Measurements from ENCODE around the gene BCL11B. TPM values are rescaled to one million over a fixed set of nuclear protein-coding genes. Genes with fewer than 3 reads are reported as not detected.

The BCL11B gene
- total RNA-seq, 1 experiment from 2014 or later, result 0.05 TPM

GRCh38 chr14:99237288-99237687 lies 34.7 kb downstream of the BCL11B start:
- Histone ChIP-seq H3K4me3 (ENCODE audit: low read depth, low read length) (no peak overlapping the region), H3K27me3 (replicated peaks; ENCODE audit: control insufficient read depth, insufficient read depth, low read length) (no peaks in the 10 kb centered on the region), H3K9me3 (no peaks in the 10 kb centered on the region), H3K36me3 (ENCODE audit: control insufficient read depth, insufficient read depth, low read length) (no peaks in the 10 kb centered on the region), H3K4me1 (no peaks in the 10 kb centered on the region)
- Mint-ChIP-seq H3K4me1 (ENCODE audit: low read depth, unreplicated experiment) (no peaks in the 10 kb centered on the region), H3K4me3 (ENCODE audit: unreplicated experiment) (no peak overlapping the region), H3K9me3 (ENCODE audit: unreplicated experiment) (no peaks in the 10 kb centered on the region), H3K36me3 (ENCODE audit: insufficient read depth, unreplicated experiment) (no peaks in the 10 kb centered on the region), H3K27ac (ENCODE audit: unreplicated experiment) (no peak overlapping the region), H3K27me3 (ENCODE audit: insufficient read depth, unreplicated experiment) (peaks cover 16% of the 10 kb centered on the region)
- DNase-seq, result no peak
- no peak for TF ChIP-seq CTCF (IDR thresholded peaks at IDR 0.05; ENCODE audit: insufficient read depth in 1 of 2, low read depth in 1 of 2, low read length in 1 of 2, severe bottlenecking in 1 of 2, unreplicated experiment in 1 of 2)
- intact Hi-C loops (cut with micrococcal nuclease; ENCODE audit: unreplicated experiment), result no loop called here
- ChIA-PET CTCF (interaction anchor here (0.8 kb wide), 1 partner anchor 10 kb away, joined by 3 read pairs; no protein-coding TSS in a partner anchor), POLR2A (no interaction called here)
- BruUV-seq (replicated peaks), result no TSS peak

- H3K36me3 Mint-ChIP-seq (ENCODE audit: insufficient read depth, unreplicated experiment), result no peaks in the 10 kb centered on the region
- ChIA-PET CTCF (interaction anchor here (0.8 kb wide), 1 partner anchor 11 kb away, joined by 3 read pairs; no protein-coding TSS in a partner anchor), POLR2A (no interaction called here)
- H3K9me3 Mint-ChIP-seq (ENCODE audit: unreplicated experiment), result no peaks in the 10 kb centered on the region
- no peaks in the 10 kb centered on the region for H3K36me3 ChIP-seq (ENCODE audit: control insufficient read depth, insufficient read depth, low read length)
- no peaks in the 10 kb centered on the region for H3K4me1 Mint-ChIP-seq (ENCODE audit: low read depth, unreplicated experiment)
- no peak overlapping the region for H3K27ac Mint-ChIP-seq (ENCODE audit: unreplicated experiment)
- H3K9me3 ChIP-seq, result no peaks in the 10 kb centered on the region
- intact Hi-C loops (cut with micrococcal nuclease; ENCODE audit: unreplicated experiment), result no loop called here
- no TSS peak for BruUV-seq (replicated peaks)
- H3K4me3 ChIP-seq (ENCODE audit: low read depth, low read length), result no peak overlapping the region
- peaks cover 11% of the 10 kb centered on the region for H3K27me3 Mint-ChIP-seq (ENCODE audit: insufficient read depth, unreplicated experiment)
- no peak for TF ChIP-seq CTCF (IDR thresholded peaks at IDR 0.05; ENCODE audit: insufficient read depth in 1 of 2, low read depth in 1 of 2, low read length in 1 of 2, severe bottlenecking in 1 of 2, unreplicated experiment in 1 of 2)
- DNase-seq, result no peak
- no peak overlapping the region for H3K4me3 Mint-ChIP-seq (ENCODE audit: unreplicated experiment)
- no peaks in the 10 kb centered on the region for H3K4me1 ChIP-seq
- H3K27me3 ChIP-seq (replicated peaks; ENCODE audit: control insufficient read depth, insufficient read depth, low read length), result no peaks in the 10 kb centered on the region
Measured at GRCh38 chr14:99236386-99237138, 35.4 kb downstream of the BCL11B start.

DNA sequence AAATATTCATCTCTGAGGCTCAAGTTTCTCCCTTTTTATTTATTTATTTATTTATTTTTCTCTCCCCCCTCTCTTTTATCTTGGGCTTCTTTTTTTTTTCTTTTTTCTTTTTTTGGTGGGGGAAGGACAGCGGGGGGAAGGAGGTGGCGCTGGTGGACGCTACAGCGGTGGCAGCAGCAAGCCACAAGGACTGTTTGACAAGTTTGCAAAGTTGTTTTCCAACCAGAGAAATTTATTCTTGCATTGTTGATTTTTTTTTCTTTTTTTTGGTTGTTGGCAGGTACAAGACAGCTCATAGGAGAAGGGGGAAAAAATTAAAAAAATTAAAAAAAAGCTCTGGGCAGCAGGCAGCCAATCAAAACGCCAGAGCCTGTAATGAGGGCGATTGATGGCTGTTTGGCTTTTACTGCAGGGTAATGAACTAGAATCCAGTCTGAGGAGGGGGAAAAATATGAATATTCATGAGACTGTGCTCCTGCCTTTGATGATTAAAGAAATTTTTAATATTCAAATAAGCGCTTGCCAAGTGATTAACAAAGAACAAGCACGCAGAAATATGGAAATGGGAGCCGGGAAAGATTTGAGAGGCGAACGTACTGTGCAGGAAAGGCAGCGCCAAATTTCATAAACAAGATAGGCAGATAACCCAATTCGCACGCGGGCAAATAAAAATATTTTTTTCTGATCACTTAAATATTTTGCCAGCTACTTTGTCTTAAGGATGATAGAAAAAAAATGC lies 36.2 kb downstream of the BCL11B start:
- intact Hi-C loops (cut with micrococcal nuclease; ENCODE audit: unreplicated experiment), result no loop called here
- Histone ChIP-seq H3K27me3 (replicated peaks; ENCODE audit: control insufficient read depth, insufficient read depth, low read length) (no peaks in the 10 kb centered on the region), H3K4me3 (ENCODE audit: low read depth, low read length) (no peak overlapping the region), H3K4me1 (no peaks in the 10 kb centered on the region), H3K9me3 (no peaks in the 10 kb centered on the region), H3K36me3 (ENCODE audit: control insufficient read depth, insufficient read depth, low read length) (no peaks in the 10 kb centered on the region)
- peaks cover 8% of the 10 kb centered on the region for H3K27me3 Mint-ChIP-seq (ENCODE audit: insufficient read depth, unreplicated experiment)
- no peak overlapping the region for H3K27ac Mint-ChIP-seq (ENCODE audit: unreplicated experiment)
- no peak overlapping the region for H3K4me3 Mint-ChIP-seq (ENCODE audit: unreplicated experiment)
- no peaks in the 10 kb centered on the region for H3K36me3 Mint-ChIP-seq (ENCODE audit: insufficient read depth, unreplicated experiment)
- BruUV-seq (replicated peaks), result no TSS peak
- H3K4me1 Mint-ChIP-seq (ENCODE audit: low read depth, unreplicated experiment), result no peaks in the 10 kb centered on the region
- POLR2A ChIA-PET, result no interaction called here
- DNase-seq, result no peak
- H3K9me3 Mint-ChIP-seq (ENCODE audit: unreplicated experiment), result no peaks in the 10 kb centered on the region
- CTCF ChIA-PET, result no interaction called here
- no peak for TF ChIP-seq CTCF (IDR thresholded peaks at IDR 0.05; ENCODE audit: insufficient read depth in 1 of 2, low read depth in 1 of 2, low read length in 1 of 2, severe bottlenecking in 1 of 2, unreplicated experiment in 1 of 2)
